Daoy (cell line): ENCODE data around the gene LLGL2. TPM values are rescaled to one million over a fixed set of nuclear protein-coding genes. Genes with fewer than 3 reads are reported as not detected.
"Not testable (repeated sequence)": the region's sequence is repeated elsewhere in the genome, so short reads cannot be mapped to it uniquely, and the experiment has no call there.

ENCODE experiments used
- DNase-seq: peaks from one replicate; pipeline ENCODE4 v3.0.0-alpha.2; 2015; ENCODE audit warnings: low read depth
- total RNA-seq: library from RNA; depleted of rRNA; stranded (reverse); fragments of >200 nt; shearing (Covaris generic); gene quantifications from 2 replicates; pipeline ENCODE4 v1.2.3, GENCODE V29; 2014

The LLGL2 gene
- total RNA-seq, 1 experiment from 2014 or later, result 8.6 TPM

- no peak for DNase-seq
These were observed 17.5 kb upstream of the LLGL2 start for GRCh38 chr17:75507733-75508719.

DNA sequence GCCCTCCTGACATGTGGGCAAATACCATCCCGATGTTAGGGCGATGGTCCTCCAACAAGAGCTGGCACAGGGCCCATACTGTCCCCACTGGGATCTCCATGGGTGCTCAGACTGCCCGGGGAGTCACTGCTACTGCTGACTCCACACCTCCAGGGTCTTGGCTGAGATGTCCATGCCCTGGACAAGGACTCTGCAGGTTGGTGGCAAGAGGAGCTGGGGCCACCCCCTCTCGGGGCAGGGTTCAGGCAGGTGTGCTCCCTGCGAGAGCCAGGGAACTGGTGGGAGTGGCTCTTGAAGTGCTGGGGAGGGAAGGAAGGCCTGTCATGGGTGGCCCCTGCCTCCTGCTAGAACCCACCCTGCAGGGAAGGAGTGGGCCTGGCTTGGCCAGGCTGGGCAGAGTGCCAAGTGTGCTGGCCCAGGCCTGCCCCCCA is 16.6 kb upstream of the LLGL2 start:
- no peak for DNase-seq

- no peak for DNase-seq
These were observed 15.8 kb upstream of the LLGL2 start for GRCh38 chr17:75509528-75510258.

- DNase-seq, result no peak
These were observed 14.3 kb upstream of the LLGL2 start for GRCh38 chr17:75511270-75511609.

GRCh38 chr17:75511610-75512575 is 13.6 kb upstream of the LLGL2 start:
- no peak for DNase-seq

GRCh38 chr17:75512926-75513640 is 12.4 kb upstream of the LLGL2 start:
- no peak for DNase-seq

GRCh38 chr17:75513641-75514000 is 11.9 kb upstream of the LLGL2 start:
- no peak for DNase-seq

- DNase-seq, result peak; percentile 75
These were observed 11.1 kb upstream of the LLGL2 start for GRCh38 chr17:75514299-75514918.

DNA sequence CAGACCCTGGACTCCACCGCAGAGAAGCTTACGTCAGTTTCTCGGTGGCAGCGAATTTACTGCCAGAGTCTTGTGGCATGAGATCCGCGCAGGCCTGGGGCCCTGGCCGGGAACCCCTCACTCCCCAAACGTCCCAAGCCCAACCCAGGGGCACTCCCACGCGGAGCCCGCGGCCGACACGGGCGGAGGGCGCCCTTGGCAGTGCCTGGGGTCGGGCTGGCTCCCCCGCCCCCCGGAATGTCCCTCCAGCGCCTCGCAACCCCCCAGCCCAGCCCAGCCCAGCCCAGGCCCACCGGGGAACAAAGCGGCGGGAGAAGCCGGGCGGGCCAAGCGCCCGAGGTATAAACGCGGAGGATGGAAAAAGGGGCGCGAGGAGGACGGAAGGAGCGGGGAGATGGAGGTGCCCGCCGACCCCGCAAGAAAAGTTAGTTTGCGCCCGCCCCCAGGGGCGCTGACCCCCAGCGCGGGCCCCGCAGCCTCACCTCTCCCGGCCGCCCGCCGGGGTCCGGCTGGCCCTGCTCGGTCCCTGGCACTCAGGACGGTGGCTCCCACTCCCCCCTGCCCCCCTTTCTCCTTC is 10.5 kb upstream of the LLGL2 start:
- peak; percentile 41 for DNase-seq

DNA sequence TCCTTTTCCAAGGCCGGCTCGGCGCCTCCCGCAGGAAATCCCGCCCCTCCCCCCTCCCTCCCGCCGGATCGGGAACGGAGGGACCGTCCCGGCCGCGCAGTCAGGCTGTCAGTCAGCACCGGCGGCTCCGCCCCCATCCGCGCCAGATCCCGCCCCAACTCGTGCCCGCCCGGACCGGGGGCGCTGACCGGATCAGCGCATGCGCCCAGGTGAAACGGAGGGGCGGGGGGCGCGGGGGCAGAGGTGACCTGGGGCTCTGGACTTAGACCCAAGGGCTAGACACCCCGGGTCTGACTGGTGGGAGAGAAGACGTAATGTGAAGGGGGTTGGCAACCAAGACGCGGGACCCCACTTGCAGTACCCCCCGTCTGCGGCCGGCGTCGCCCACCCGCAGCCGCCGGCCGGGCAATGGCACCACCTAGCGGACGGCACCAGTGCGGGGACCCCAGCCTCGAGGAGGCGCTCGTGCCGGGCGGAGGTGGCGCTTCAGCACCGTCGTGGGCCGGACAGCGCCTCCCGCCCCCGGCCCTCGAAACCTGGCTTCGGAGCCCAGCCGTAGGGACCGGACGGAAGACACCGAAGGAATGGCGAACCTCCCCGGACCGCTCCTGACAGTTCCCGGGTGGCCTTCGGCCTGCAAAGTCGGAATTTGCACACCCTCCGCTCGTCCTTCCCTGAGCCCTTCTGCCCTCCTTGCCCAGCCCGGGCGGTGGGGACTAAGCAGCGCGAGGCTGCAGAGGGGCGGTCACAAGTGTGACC is 9.8 kb upstream of the LLGL2 start, which contains the start of gene CASKIN2:
CASKIN2 (minus strand) TSS at position 42 of the 759 bp plus-strand sequence. CDS start 1,733 bp downstream, outside the sequence.
- peak; percentile 97 for DNase-seq

- DNase-seq, result peak; percentile 96
These were observed 9.3 kb upstream of the LLGL2 start, which contains the start of gene TSEN54 for GRCh38 chr17:75516255-75516618. Gene TSEN54 (plus strand): TSS chr17:75516528. CDS start chr17:75516561, 33 bp downstream.

DNA sequence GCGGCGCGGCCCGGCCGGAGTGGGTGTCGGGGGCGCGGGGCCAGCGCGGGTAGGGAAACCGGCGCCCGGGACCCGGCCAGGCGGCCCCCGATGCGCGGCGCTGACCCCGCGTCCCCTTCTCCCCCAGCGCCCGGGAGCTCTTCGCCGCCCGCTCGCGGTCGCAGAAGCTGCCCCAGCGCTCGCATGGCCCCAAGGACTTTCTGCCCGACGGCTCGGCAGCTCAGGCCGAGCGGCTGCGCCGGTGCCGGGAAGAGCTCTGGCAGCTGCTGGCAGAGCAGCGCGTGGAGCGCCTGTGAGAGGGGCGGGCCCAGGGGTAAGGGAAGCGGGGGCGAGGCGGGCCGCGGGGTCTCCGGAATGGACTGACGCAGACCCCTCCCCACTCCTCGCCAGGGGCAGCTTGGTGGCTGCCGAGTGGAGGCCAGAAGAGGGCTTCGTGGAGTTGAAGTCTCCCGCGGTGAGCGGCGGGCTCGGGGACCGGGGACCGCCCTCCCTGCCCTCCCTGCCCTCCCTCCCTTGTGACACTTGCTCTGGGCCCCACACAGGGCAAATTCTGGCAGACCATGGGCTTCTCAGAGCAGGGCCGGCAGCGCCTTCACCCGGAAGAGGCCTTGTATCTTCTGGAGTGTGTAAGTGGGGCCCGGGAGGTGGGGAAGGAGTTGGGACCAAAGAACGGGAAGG is 8.7 kb upstream of the LLGL2 start:
- peak; percentile 48 for DNase-seq

- no peak for DNase-seq
These were observed 8.1 kb upstream of the LLGL2 start for GRCh38 chr17:75517297-75517865.

- no peak for DNase-seq
These were observed 7.3 kb upstream of the LLGL2 start for GRCh38 chr17:75518201-75518600.

- DNase-seq, result no peak
These were observed 6.4 kb upstream of the LLGL2 start for GRCh38 chr17:75518983-75519537.

- not testable (repeated sequence) for DNase-seq
These were observed 5.1 kb upstream of the LLGL2 start for GRCh38 chr17:75520413-75520812.

- DNase-seq, result no peak
These were observed 4.2 kb upstream of the LLGL2 start for GRCh38 chr17:75521290-75521689.
